NCI-H1417 treated with DMSO at 0.1 percent for 48 hours (cell line): ENCODE results near the gene YPEL1.

Source experiments
- DNase-seq: peaks from one replicate; lab custom pipeline; 2025; lab: John Stamatoyannopoulos, UW

Gene YPEL1, protein sequence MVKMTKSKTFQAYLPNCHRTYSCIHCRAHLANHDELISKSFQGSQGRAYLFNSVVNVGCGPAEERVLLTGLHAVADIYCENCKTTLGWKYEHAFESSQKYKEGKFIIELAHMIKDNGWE

GRCh38 chr22:21735200-21736083, at the start of gene YPEL1:
Gene YPEL1 (minus strand): TSS chr22:21735794. CDS start chr22:21710744, 25,050 bp downstream.
- DNase-seq: peak; percentile 6

GRCh38 chr22:21780259-21780658, 44.7 kb upstream of the YPEL1 start:
- no peak for DNase-seq

GRCh38 chr22:21779444-21779843, 43.9 kb upstream of the YPEL1 start:
- DNase-seq: no peak

DNA sequence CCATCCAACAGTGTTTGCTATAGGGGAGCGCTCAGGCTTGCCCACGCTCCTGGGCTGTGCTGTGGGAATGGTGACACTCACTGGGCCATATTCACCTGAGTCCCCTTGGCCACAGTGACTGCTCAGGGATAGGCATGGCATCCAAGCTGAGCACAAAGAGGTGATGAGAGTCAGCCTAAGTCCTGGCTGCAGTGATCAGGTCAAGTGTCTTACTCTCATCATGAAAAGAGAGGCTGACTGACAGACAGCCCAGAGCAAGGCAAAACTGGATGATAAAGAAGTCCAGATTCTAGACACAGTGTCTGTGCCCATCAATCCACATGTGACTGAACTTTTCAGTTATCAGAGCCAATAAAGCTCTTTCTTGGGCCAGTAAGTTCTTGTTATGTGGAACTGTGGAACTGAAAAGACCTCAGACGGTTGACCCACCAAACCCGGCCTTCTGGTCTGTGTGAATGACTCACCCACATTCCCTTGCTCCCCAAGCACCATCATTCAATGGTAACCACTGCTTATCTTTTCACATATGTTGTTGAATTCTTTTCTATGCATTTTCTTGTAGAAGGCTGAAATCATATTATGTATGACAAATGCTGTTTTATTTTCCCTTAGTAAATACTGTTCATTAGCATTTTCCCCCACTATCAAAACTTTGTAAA, 43.2 kb upstream of the YPEL1 start:
- DNase-seq: no peak

- no peak for DNase-seq
These were observed 36.0 kb upstream of the YPEL1 start for GRCh38 chr22:21771631-21771976.

- DNase-seq: no peak
These were observed 32.8 kb upstream of the YPEL1 start for GRCh38 chr22:21768435-21768834.

- no peak for DNase-seq
These were observed 31.3 kb upstream of the YPEL1 start for GRCh38 chr22:21766691-21767462.

- no peak for DNase-seq
These were observed 30.4 kb upstream of the YPEL1 start for GRCh38 chr22:21765909-21766529.

GRCh38 chr22:21764038-21764804, 28.6 kb upstream of the YPEL1 start:
- no peak for DNase-seq

DNA sequence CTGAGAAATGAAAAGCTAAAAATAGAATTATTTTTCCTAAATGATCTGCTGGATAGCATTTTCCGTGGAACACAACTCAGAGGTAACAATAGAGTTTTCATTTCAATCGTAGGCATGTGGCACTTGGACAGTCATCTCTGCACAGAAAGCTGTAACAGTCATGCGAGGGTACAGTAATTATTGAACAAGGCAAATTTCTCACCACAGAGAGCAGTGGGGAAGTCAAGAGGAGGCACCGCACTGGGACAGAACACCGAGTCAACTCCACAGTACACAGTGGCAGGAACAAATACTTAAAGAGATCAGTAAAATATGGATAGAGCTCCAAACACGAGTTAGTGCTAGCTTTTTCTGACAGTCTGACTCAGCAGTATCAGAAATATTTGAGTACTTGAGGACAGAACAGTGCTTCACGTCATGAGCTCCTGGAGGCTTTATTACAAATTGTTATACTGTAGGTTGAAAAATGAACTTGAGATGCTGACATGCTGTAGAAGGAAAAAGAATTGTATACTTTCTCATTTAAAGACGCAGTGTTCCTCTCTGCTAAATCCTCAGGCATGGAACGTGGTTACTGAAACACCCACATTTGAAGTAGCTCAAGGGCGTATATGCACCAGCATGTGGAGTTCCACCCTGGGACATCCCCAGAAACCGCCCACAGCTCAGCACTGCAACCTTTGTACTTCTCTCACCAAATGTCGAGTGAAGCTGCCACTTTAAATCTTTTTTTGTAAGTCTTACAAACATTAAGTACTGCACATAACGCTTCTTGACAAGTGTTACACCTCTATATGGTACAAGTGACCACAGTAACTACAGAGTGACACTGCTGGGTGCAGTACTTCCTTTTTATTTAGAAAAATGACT, 27.4 kb upstream of the YPEL1 start:
- DNase-seq: no peak

DNA sequence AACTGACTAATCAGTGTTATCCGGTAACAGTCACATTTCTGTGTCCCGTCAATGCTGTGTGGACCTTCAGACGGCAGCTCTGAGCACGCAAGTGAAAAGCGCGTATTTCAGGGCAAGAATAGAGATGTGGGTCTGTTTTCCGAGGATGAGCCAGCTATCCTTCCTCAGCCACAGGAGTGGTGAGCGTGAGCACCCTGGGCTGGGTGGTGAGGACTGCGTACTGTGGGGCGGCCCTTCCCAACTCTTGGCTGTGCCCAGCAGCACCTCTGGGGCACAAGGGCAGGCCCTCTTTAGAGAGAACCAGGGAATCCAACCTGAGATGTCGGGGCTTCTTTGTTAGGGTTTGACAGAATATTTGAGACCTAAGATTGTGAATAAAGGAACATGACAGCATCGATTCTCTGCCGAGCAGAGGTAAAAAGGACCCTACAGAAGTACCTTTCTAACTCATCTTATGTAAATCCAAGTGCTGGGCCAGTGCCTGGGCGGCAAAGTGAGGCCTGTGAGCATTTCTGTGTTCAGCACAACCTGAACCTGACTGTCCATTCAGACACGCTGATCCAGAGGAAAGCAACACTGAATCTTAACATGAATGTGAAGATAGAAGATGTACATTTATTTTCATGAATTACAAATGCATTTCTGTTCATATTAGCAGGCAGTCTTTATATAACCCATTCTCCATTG, 26.5 kb upstream of the YPEL1 start:
- no peak for DNase-seq

DNA sequence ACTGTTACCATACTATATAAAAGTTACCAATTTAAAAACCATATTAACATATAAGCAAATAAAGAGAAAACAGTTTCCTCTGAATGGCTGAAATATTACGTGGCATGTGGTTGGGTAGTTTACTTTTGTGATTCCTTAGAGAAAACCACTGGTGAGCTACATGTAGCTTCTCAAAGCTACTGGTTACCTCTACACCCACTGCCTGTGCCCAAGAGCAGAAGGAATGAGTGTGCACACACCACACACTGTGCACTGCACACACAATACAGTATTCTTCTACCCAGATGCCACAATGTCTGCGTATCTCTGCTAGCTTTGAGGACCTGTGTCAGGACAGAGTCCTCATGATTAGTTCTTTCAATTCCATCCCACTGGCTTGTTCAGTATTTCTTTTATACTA, 25.5 kb upstream of the YPEL1 start:
- no peak for DNase-seq

DNA sequence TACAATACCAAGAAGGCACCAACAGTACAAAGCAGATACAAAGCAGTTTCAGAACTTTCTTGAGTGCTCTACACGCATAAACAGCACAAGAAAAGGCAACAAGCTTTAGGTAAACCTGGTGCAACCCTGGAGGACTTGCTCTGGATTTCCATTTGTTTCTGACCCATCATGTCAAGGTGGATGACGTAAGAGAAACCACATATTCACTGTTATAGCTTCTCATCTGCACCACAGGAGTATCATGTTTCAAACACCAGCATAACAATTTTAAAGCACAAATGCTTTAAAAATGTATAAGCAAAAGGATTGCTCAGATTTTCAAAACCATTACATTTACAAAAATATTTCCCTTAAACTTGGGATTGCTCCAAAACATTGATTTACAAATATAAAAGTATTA, 25.0 kb upstream of the YPEL1 start:
- no peak for DNase-seq

- DNase-seq: no peak
These were observed 24.2 kb upstream of the YPEL1 start for GRCh38 chr22:21759646-21760376.

- DNase-seq: no peak
These were observed 23.5 kb upstream of the YPEL1 start for GRCh38 chr22:21759093-21759492.

DNA sequence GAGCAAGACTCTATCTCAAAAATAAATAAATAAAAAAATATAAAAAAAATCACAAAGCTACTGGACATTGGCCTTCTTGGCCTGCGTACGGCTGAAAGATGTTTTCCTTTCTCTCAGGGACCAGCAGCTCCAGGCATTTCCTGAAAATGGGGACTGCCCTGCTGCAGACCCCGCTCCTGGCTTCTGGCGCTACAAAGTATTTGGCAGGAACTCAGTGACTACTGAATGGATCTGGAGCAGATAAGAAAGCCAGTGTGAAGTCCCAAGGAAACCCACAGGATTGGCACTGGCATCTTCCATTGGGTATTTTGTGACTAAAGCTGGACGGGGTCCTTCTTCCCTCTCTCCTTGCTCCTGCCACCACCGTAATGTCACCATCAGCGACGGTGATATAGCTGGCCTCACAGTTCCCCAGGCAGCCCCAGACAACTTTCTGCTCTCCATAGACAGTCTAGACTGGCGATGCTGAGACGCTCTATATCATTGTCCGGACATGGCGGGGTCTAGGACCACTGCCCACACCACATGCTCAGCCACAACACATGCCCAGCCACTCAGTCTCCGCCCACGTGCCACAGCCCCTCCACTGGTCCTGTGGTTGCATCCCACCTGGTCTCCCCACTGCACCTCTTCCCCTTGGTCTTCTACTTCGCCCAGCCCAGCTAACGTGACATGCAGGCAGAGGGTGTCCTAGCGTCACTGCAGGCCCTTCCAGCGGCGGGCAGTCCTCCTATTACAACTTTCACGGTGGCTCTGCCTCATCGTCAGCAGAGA, 22.7 kb upstream of the YPEL1 start:
- DNase-seq: no peak

- no peak for DNase-seq
These were observed 20.3 kb upstream of the YPEL1 start for GRCh38 chr22:21755851-21756284.

GRCh38 chr22:21754523-21754922, 18.9 kb upstream of the YPEL1 start:
- DNase-seq: no peak
